GM15510 (cell line): ENCODE measurements around the gene MAPK14.

Experiments
- POLR2A ChIP-seq: IDR thresholded peaks from 3 replicates; pipeline ENCODE4 v1.6.1; 2011; ENCODE audit warnings: borderline replicate concordance; ENCODE audit not compliant: insufficient read length; ENCODE audit errors: extremely low read depth

The MAPK14 gene

GRCh38 chr6:36027501-36028087, at the start of gene MAPK14:
Gene MAPK14 (plus strand): TSS chr6:36027808. CDS start chr6:36028158, 350 bp downstream.
- TF ChIP-seq POLR2A, result peak; percentile 94

- TF ChIP-seq POLR2A, result no peak
These were observed 46.5 kb upstream of the MAPK14 start for GRCh38 chr6:35980991-35981645.

GRCh38 chr6:35984701-35985100, 42.9 kb upstream of the MAPK14 start:
- TF ChIP-seq POLR2A, result no peak

- no peak for TF ChIP-seq POLR2A
These were observed 34.5 kb upstream of the MAPK14 start for GRCh38 chr6:35993150-35993549.

- TF ChIP-seq POLR2A, result no peak
These were observed 27.2 kb upstream of the MAPK14 start for GRCh38 chr6:36000451-36000850.

GRCh38 chr6:36015666-36016065, 11.9 kb upstream of the MAPK14 start:
- TF ChIP-seq POLR2A, result no peak

- no peak for TF ChIP-seq POLR2A
These were observed 9.3 kb upstream of the MAPK14 start for GRCh38 chr6:36018339-36018738.

- no peak for TF ChIP-seq POLR2A
These were observed 8.4 kb upstream of the MAPK14 start for GRCh38 chr6:36019167-36019566.

GRCh38 chr6:36020154-36020553, 7.5 kb upstream of the MAPK14 start:
- TF ChIP-seq POLR2A, result no peak

- TF ChIP-seq POLR2A, result no peak
These were observed 3.4 kb upstream of the MAPK14 start, which contains the start of gene SLC26A8 for GRCh38 chr6:36023996-36024795. Gene SLC26A8 (minus strand): TSS chr6:36024641. CDS start chr6:36019707, 4,934 bp downstream.

- TF ChIP-seq POLR2A, result no peak
These were observed 2.2 kb upstream of the MAPK14 start for GRCh38 chr6:36025260-36025931.

GRCh38 chr6:36025932-36026327, 1.7 kb upstream of the MAPK14 start:
- no peak for TF ChIP-seq POLR2A

- no peak for TF ChIP-seq POLR2A
These were observed 674 bp downstream of the MAPK14 start for GRCh38 chr6:36028088-36028876.

- TF ChIP-seq POLR2A, result no peak
These were observed 1.3 kb downstream of the MAPK14 start for GRCh38 chr6:36028877-36029324.
